Urinary bladder (tissue), 4 donors: ENCODE data around the gene PTPRC. TPM values are rescaled to one million over a fixed set of nuclear protein-coding genes. Genes with fewer than 3 reads are reported as not detected.

Source experiments
- DNase-seq: peaks from one replicate; pipeline ENCODE4 v3.0.0-alpha.2; 2015; ENCODE audit errors: extremely low spot score
- H3K27ac ChIP-seq: one replicate; pipeline ENCODE4 v1.5.1; 2013; ENCODE audit warnings: low read depth, mild to moderate bottlenecking, moderate library complexity
- H3K36me3 ChIP-seq: one replicate; pipeline ENCODE4 v1.6.1; 2013; ENCODE audit warnings: mild to moderate bottlenecking, moderate library complexity; ENCODE audit not compliant: insufficient read depth
- H3K4me1 ChIP-seq: one replicate; pipeline ENCODE4 v1.6.1; 2013; ENCODE audit warnings: mild to moderate bottlenecking, moderate library complexity; ENCODE audit not compliant: insufficient read depth
- H3K4me3 ChIP-seq: one replicate; pipeline ENCODE4 v1.5.1; 2013; ENCODE audit warnings: low read depth, low read length
- WGBS: extraction: QIAGEN DNeasy Blood & Tissue Kit; methylation state at CpG from one replicate; pipeline ENCODE4 v1.1.7; 2013; 5-methylcytosine and 5-hydroxymethylcytosine counted together
- polyA plus RNA-seq: library from polyadenylated mRNA; stranded (reverse); fragments of 200-250 nt; gene quantifications from one replicate; pipeline ENCODE4 v1.2.3, GENCODE V29; 2013
- total RNA-seq: library from RNA; depleted of rRNA; stranded (reverse); fragments of >200 nt; gene quantifications from one replicate; pipeline ENCODE4 v1.2.3, GENCODE V29; 2014
- donor health status: healthy with polysubstance abuse.
- donor health status: healthy.

Gene PTPRC
- total and polyA plus RNA-seq, 2 donors: 9.6 to 34.4 TPM

DNA sequence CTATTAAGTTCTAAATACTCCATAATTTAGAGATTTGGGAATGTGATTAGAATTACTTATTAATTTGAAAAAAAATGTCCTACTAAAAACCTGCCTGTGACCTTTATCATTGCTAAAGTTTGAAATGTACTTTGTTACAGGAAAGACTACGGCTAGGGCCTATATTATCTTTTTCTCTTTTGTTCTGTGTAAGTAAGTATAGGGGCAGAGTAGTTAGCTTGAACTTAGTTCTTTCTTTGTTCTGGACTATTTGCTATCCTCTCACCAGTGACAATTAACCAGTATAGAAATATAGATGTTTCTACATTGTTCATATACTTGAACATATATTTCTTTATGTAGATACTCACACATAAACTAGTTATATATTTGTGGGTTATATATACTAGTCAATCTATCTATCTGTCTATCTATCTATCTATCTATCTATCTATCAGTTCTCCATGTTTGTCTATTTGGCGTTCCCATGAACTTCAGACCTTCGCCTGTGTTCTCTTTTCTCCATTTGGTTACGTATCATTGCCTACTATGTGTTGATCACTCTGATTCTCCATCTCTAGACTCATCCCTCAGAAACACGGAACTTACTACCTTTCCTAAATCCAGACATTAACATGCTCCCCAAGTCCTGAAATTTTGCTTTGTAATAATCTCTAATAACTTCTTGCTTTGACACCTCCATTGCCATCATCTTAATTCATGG, 3.3 kb downstream of the PTPRC start:
- DNase-seq: no peak
- H3K27ac ChIP-seq: no peak overlapping the region
- WGBS: 85% methylated on average over 5 of the region's 5 CpGs

DNA sequence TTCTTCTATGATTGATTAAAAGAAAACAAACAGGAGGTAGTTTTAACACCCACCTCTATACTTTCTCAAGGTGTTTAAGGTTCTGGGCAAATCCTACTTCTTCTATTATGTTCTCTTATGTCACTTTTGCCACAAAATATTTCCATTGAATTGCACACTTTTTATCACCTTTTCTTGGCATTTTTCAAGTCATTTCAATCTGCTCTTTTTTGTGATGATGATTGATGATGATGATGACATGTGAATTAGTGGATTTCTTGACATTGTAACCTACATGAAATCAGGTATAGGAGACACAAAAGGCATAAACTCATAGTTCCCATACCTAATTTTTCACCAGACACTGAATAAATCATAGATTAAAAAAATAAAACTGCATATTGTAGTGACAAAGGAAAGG, 4.1 kb downstream of the PTPRC start:
- H3K4me1 ChIP-seq: no peaks in the 10 kb centered on the region
- no peaks in the 10 kb centered on the region for H3K36me3 ChIP-seq
- no peak overlapping the region for H3K4me3 ChIP-seq
- no peak for DNase-seq
- H3K27ac ChIP-seq: no peak overlapping the region

More for the DNA sequence above, 3.3 kb downstream of the PTPRC start:
- no peak overlapping the region for H3K4me3 ChIP-seq
- no peaks in the 10 kb centered on the region for H3K36me3 ChIP-seq
- H3K4me1 ChIP-seq: no peaks in the 10 kb centered on the region

DNA sequence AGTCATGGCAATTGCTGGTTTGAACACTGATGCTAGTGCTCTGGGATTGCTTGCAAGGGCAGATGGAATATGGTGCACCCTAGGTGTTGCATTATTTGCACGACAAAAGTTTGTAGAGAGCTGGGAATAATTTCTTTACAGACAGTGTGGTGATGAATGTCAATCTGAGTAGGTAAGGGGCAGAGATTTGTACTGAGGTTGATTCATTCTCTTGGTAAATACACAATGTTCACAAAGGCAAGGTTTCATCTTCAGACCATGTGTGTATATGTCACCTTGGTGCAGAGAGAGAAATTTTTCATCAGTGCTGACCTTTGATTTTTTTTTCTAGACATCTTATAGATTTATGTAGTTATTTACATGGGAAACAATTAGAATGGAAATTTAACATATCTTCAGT, 5.0 kb downstream of the PTPRC start:
- Histone ChIP-seq H3K4me1 (no peaks in the 10 kb centered on the region), H3K36me3 (no peaks in the 10 kb centered on the region), H3K27ac (no peak overlapping the region), H3K4me3 (no peak overlapping the region)
- DNase-seq: no peak
- 86% methylated on average over 1 of the region's 1 CpG for WGBS

DNA sequence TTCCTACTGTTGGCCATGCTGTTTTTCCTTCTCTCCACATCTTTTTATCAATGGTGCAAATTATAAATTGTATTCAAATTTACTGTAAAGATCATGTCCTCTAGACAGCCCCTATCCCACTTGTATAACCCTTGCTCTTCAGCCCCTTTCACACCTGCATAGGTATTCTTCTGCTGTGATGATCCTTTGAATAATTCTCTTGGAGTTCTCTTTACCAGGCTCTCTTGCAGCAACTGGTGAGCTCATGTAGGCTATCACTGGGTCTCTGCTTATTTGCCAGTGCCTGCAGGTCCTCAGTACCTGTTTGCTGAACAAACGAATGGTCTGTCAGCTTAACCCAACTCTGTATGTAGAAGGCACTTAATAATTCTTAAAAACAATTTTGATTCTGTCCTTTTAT, 8.2 kb downstream of the PTPRC start:
- H3K36me3 ChIP-seq: no peaks in the 10 kb centered on the region
- 79% methylated on average over 1 of the region's 1 CpG for WGBS
- H3K27ac ChIP-seq: no peak overlapping the region
- DNase-seq: no peak
- no peak overlapping the region for H3K4me3 ChIP-seq
- no peaks in the 10 kb centered on the region for H3K4me1 ChIP-seq

DNA sequence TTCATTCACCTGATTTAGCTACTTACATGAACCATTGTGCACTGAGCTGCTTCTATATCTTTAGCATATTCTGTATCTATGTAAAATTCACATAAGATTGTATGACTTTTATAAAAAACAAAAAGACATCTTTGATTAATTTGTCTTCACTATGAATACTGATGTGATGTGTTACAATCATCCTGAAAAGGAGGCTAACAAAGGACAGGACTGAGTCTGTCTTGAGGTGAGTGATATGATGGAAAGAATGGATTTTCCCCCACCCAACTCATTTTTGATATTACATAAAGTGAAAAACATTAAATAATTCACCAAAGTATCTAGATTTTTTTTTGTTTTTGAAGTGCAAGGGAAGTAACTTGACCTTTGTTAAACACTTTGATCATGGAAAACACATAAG, 9.8 kb downstream of the PTPRC start:
- Histone ChIP-seq H3K36me3 (no peaks in the 10 kb centered on the region), H3K4me1 (no peaks in the 10 kb centered on the region), H3K27ac (no peak overlapping the region), H3K4me3 (no peak overlapping the region)
- DNase-seq: no peak

DNA sequence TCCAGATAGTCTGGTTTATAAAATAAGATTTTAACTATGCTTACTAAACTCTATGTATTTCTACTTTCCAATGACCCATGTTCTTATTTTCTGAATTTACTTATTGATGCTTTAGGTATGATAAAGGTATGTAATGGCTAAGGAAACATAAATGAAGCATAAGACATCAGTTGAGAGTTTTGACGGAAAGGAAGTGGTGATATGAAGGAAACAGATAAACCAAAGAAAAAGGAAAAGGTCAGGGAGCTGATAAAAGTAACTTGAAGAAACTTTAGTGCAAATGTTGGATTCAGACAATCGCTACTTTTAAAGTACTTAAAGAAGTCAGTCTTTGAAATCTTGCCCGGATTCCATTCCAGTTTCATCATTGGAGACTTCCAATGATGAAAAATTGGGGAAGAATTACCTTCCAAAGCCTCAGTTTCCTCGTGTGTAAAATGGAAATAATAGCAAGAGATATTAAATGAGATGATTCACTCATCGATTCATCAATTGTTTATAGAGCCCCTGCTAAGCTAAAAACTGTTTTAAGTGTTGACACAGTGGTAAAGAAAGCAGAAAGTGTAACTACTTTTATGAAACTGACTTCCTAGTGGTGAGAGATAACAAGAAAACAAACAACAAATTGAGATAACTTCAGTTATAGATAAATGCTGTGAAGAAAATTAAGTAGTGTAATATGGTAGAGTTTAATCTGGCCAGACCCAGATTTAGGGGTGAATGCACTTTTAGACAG, 10.6 kb downstream of the PTPRC start:
- no peak overlapping the region for H3K27ac ChIP-seq
- H3K4me3 ChIP-seq: no peak overlapping the region
- H3K4me1 ChIP-seq: no peaks in the 10 kb centered on the region
- 80% methylated on average over 5 of the region's 5 CpGs for WGBS
- H3K36me3 ChIP-seq: no peaks in the 10 kb centered on the region
- no peak for DNase-seq

DNA sequence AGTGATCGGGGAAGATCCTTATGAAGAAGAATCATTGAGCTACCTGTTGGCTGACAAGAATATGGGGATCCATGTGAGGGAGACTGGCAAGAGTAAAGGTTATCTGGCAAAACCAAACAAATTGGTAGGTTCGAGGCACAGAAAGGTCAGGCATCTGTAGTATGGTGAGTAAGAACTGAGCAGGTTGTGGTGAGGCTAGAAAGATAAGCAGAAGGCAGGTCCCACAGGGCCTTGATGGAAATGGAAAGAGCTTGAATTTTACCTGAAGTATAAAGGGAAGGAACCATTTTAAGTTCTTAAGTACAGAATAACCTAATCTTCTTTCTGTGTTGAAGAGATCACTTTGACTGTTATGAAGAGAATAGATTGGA, 11.1 kb downstream of the PTPRC start:
- WGBS: 90% methylated on average over 2 of the region's 2 CpGs
- no peak for DNase-seq
- no peak overlapping the region for H3K4me3 ChIP-seq
- H3K27ac ChIP-seq: no peak overlapping the region
- no peaks in the 10 kb centered on the region for H3K36me3 ChIP-seq
- H3K4me1 ChIP-seq: no peaks in the 10 kb centered on the region

DNA sequence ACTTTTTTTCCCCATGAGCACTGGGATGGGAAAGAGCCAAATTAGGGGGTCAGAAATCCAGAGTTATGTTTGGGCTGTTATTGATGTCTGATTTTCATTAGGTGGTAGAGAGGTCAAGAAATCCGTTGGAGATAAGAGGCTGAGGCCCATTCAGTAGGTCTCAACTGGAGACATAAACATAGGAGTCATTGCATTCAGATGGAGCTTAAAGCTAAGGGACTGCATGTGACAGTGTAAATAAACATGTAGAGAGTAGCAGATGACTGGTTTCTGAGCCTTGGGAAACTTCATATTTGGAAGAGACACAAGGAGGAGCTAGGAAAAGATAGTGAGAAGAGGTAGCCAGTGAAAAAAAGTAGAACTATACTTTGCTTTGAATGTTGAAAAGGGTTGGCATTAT, 11.7 kb downstream of the PTPRC start:
- WGBS: 33% methylated on average over 1 of the region's 1 CpG
- DNase-seq: no peak
- Histone ChIP-seq H3K4me3 (no peak overlapping the region), H3K4me1 (no peaks in the 10 kb centered on the region), H3K36me3 (no peaks in the 10 kb centered on the region), H3K27ac (no peak overlapping the region)

DNA sequence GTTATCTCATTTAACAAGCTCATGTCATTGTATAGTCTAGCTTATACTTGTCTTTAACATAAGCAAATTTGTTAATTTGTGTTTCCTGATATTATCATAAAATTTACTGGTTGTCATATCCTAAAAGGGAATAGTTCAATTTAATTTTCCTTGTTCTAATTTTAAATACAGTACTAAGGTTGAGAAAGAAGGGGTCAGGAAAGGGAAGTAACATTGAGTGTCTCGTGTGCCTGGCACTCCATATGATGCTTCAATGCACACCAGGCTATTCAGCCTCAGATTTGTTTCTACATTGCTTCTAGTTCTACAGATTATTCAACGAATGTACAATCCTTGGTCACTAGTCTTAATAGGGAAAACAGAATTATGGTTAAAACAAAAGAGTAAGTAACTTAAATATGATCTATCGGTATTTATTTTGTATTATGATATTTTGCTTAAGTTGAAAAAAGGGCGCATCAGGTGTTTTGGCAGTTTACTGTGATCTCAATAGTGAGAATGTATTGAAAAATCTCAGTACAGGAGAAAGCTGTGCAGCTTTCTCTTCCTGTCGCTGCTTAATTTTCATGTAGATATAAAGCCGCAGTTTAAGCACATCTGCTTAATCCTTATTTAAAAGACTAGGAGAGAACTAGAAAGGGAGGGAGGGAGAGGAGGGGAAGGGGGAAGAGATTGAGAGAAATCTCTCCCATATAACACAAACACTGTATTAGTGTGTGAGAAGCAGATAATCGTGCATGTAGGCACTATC, 13.0 kb downstream of the PTPRC start:
- no peaks in the 10 kb centered on the region for H3K36me3 ChIP-seq
- no peak overlapping the region for H3K4me3 ChIP-seq
- no peaks in the 10 kb centered on the region for H3K4me1 ChIP-seq
- peak overlapping the region; percentile 59 for H3K27ac ChIP-seq
- DNase-seq: no peak
- 54% methylated on average over 7 of the region's 7 CpGs for WGBS

DNA sequence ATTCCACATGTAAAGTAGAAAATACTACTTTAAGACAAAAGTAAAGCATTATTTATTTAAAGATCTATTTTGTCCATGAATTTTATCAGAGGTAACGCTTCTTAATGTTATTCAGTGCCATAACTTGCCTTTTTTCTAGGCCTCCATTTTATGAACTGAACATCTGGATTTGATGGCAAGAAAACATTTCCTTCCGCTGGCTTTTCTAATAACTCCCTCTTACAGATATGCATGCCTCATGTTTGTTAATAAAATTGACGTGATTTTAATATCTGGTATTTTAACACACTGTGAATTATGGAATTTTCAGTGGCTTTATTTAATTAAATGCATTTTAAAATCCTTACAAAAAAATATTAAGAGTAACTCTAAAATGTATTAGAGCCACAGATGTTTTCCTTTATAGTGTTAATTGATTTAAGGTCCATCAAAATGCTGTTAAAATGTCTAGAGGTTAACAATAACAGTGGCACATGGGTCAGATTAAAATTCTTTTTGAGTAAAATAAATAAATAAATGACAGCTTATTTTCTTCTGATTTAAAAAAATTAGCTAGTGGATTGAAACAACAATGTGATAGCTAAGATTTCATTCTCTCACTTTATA, 15.1 kb downstream of the PTPRC start:
- WGBS: 72% methylated on average over 3 of the region's 3 CpGs
- H3K4me3 ChIP-seq: no peak overlapping the region

DNA sequence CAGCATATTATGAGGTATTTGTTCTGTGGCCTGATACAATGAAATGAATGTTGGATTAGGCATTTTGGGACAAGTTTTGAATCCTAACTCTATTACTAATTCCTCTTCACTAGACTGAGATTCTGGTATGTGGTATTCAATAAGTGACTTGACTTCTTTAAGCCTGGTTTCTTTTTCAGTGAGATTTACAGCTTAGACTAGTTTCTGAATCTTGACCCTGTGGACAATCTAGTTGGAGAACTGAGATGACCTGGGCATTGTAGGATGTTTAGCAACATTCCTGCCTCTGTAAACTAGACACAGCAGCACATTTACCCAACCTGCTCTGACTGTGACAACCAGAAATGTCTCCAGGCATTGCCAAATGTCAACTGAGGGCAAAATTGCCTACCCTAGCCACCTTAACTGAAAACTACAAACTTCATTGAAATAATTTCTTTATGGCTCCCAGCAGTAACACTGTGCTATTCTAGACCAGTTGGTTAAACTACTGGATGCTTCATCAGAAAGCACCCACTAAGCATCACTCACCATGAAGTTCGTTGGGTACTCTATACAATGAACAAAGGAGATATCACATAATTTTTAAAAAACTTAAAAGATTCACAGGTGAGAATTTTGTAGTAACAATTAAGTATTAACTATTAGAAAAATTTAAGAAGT, 16.8 kb downstream of the PTPRC start:
- H3K4me1 ChIP-seq: no peaks in the 10 kb centered on the region
- no peak overlapping the region for H3K4me3 ChIP-seq
- WGBS: 79% methylated on average over 1 of the region's 1 CpG

More for the DNA sequence above, 15.1 kb downstream of the PTPRC start:
- H3K27ac ChIP-seq: no peak overlapping the region
- DNase-seq: no peak
- H3K36me3 ChIP-seq: no peaks in the 10 kb centered on the region
- no peaks in the 10 kb centered on the region for H3K4me1 ChIP-seq

DNA sequence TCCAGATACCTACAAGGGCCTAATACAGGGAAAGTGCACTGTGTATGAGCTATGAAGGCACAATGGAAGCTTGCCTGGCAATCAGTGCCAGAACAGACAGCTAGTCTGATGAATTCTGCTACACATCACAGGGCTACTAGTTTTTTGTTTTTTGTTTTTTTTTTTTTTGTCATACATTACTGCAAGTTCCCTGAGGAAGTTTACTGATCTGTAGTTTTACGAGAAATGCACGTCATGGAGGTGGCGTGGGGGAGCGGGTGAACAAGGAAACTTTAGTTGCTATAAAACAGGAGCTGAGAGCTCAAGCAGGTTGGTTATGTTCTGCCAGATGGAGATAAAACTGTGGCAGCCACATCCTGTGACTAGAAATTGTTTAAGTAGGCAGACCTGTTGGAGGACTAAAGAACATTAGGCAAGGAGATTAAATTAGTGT, 17.7 kb downstream of the PTPRC start:
- peak overlapping the region; percentile 59 for H3K27ac ChIP-seq
- peak; percentile 74 for DNase-seq
- WGBS: 60% methylated on average over 4 of the region's 4 CpGs

More for the DNA sequence above, 16.8 kb downstream of the PTPRC start:
- DNase-seq: no peak
- H3K27ac ChIP-seq: no peak overlapping the region
- H3K36me3 ChIP-seq: no peaks in the 10 kb centered on the region

DNA sequence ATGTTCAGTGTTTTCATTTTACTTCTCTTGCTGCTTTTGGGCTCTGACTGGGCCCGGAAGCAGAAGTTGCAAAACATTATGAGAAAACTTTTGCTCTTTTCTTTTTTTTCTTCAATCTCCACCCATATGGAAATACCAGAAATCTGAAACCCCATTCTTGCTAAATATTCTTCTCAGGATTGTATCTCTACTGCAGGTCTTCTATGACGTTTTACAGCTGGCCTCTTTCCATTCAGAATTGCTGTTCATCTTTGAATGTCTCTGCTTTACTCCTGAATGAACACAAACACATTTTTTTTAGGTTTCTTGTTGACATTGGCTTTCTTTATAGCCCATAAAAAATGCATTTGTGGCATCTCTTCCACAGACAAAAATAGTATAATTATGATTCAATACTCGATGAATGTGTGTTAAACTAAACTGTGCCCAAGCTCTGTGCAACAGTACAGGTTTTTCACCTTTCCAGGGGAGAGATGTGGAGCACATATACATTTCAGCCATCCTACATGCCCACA, 18.8 kb downstream of the PTPRC start:
- no peak overlapping the region for H3K4me3 ChIP-seq
- H3K36me3 ChIP-seq: no peaks in the 10 kb centered on the region
- no peaks in the 10 kb centered on the region for H3K4me1 ChIP-seq
- 16% methylated on average over 3 of the region's 3 CpGs for WGBS
- DNase-seq: peak; percentile 61
- H3K27ac ChIP-seq: peak overlapping the region; percentile 10

More for the DNA sequence above, 17.7 kb downstream of the PTPRC start:
- Histone ChIP-seq H3K4me3 (no peak overlapping the region), H3K4me1 (no peaks in the 10 kb centered on the region), H3K36me3 (no peaks in the 10 kb centered on the region)
